Measurements from ENCODE around the gene ITGAV.

- no peak for TF ChIP-seq CTCF (IDR thresholded peaks at IDR 0.05; ENCODE audit: poor library complexity)
- no peak for TF ChIP-seq EZH2phosphoT487 (IDR thresholded peaks at IDR 0.05; ENCODE audit: low read depth, severe bottlenecking, unreplicated experiment)
- no peak for TF ChIP-seq EZH2 (IDR thresholded peaks at IDR 0.05; ENCODE audit: borderline replicate concordance)
Observed at GRCh38 chr2:186623084-186623483, 33.2 kb downstream of the ITGAV start.

All from hepatocyte (in vitro differentiated cells).